Calu3 (cell line): ENCODE results near the gene SYNDIG1L. TPM values are rescaled to one million over a fixed set of nuclear protein-coding genes. Genes with fewer than 3 reads are reported as not detected.

ENCODE experiments used
- BruUV-seq: library from RNA; stranded (reverse); fragments of 400-500 nt; replicated peaks from 2 replicates; lab custom pipeline; 2021; lab: Mats Ljungman, UMichigan
- CTCF ChIA-PET: fragments of 300-600 bp; sonication (Branson Sonifier 250); formaldehyde crosslinking; loops from one replicate; lab custom pipeline; 2022; ENCODE audit warnings: antibody characterized with exemption; lab: Charles Lee
- DNase-seq: peaks from one replicate; pipeline ENCODE4 v3.0.0; 2022
- H3K27ac Mint-ChIP-seq: one replicate; pipeline ENCODE4 v1.8.0; 2022; ENCODE audit warnings: mixed read lengths; ENCODE audit not compliant: unreplicated experiment
- H3K27me3 Mint-ChIP-seq: one replicate; pipeline ENCODE4 v1.8.0; 2022; ENCODE audit warnings: mixed read lengths; ENCODE audit not compliant: unreplicated experiment
- H3K36me3 Mint-ChIP-seq: one replicate; pipeline ENCODE4 v1.8.0; 2022; ENCODE audit warnings: mild to moderate bottlenecking, moderate library complexity, mixed read lengths; ENCODE audit not compliant: insufficient read depth, unreplicated experiment
- H3K4me1 Mint-ChIP-seq: one replicate; pipeline ENCODE4 v1.8.0; 2022; ENCODE audit warnings: mild to moderate bottlenecking, low read depth, mixed read lengths; ENCODE audit not compliant: unreplicated experiment
- H3K4me3 Mint-ChIP-seq: one replicate; pipeline ENCODE4 v1.8.0; 2022; ENCODE audit warnings: mild to moderate bottlenecking, low read depth, moderate library complexity, mixed read lengths; ENCODE audit not compliant: unreplicated experiment
- H3K9me3 Mint-ChIP-seq: one replicate; pipeline ENCODE4 v1.8.0; 2022; ENCODE audit warnings: low read depth, mixed read lengths; ENCODE audit not compliant: unreplicated experiment
- intact Hi-C: fragments of 100-400 bp; cut with micrococcal nuclease; formaldehyde crosslinking; loops from one replicate; pipeline ENCODE4 v1.10.0; 2022; ENCODE audit not compliant: unreplicated experiment
- total RNA-seq: library from RNA; stranded (reverse); gene quantifications from 2 replicates; pipeline ENCODE4 v1.2.3, GENCODE V29; 2022
- TF ChIP-seq, protein P1 (sequence below): fragments of 200-600 bp; IDR thresholded peaks from one replicate; pipeline ENCODE4 v1.8.0; 2022; ENCODE audit warnings: antibody characterized with exemption; ENCODE audit not compliant: unreplicated experiment

SYNDIG1L gene
- total RNA-seq, 1 experiment from 2014 or later: not detected

DNA sequence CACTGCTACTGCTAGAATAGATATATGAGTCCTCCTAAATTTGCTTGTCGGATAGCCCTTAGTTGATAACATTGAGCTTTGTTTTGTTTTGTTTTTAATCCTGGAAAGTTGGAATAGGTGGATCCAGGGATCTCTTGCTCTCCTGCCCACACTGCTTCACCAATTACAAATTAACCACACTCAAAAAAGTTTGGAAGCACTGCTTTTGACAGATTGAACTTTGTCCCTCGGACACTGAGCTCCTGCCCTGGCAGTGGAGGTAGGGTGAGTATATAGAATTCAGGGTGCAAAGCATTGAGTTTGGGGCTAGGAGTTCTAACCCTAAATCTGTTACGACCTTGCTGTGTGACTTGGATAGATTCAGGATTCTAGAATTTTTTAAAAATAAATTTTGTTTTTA is 15.1 kb upstream of the SYNDIG1L start:
- H3K4me3 Mint-ChIP-seq: no peak overlapping the region
- H3K27me3 Mint-ChIP-seq: peaks cover 42% of the 10 kb centered on the region
- BruUV-seq: no TSS peak
- H3K9me3 Mint-ChIP-seq: no peaks in the 10 kb centered on the region
- CTCF ChIA-PET: no interaction called here
- intact Hi-C loops: no loop called here
- TF ChIP-seq, protein P1, sequence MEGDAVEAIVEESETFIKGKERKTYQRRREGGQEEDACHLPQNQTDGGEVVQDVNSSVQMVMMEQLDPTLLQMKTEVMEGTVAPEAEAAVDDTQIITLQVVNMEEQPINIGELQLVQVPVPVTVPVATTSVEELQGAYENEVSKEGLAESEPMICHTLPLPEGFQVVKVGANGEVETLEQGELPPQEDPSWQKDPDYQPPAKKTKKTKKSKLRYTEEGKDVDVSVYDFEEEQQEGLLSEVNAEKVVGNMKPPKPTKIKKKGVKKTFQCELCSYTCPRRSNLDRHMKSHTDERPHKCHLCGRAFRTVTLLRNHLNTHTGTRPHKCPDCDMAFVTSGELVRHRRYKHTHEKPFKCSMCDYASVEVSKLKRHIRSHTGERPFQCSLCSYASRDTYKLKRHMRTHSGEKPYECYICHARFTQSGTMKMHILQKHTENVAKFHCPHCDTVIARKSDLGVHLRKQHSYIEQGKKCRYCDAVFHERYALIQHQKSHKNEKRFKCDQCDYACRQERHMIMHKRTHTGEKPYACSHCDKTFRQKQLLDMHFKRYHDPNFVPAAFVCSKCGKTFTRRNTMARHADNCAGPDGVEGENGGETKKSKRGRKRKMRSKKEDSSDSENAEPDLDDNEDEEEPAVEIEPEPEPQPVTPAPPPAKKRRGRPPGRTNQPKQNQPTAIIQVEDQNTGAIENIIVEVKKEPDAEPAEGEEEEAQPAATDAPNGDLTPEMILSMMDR: no peak
- H3K27ac Mint-ChIP-seq: no peak overlapping the region
- no peaks in the 10 kb centered on the region for H3K36me3 Mint-ChIP-seq
- H3K4me1 Mint-ChIP-seq: no peaks in the 10 kb centered on the region
- DNase-seq: no peak

DNA sequence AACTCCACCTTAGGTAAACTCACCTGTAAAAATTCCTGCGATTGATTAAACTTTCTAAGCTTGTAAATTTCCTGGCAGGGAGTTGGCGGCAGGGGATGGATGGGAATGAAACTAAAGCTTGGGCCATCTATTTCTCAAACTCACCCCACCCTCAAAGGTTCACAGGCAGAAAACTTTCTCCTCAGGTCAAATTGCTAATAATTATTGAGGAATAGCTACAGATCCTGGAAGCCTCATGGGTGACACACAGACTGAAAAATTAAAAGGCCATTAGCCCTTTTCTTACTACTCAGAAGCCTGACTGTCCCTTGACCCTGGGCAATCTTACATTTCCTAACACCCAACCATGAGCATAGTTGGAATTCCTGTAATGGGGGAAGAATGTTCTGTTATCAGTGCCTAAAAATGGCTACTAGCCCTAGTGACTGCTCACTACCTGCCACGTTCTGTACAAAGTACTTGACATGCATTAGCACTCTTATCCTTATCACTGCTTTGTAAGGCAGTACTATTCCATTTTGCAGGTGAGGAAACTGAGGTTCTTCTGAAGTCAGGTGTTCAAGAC is 12.4 kb upstream of the SYNDIG1L start:
- Mint-ChIP-seq H3K4me3 (no peak overlapping the region), H3K27ac (no peak overlapping the region), H3K9me3 (no peaks in the 10 kb centered on the region), H3K4me1 (no peaks in the 10 kb centered on the region), H3K36me3 (no peaks in the 10 kb centered on the region), H3K27me3 (peaks cover 64% of the 10 kb centered on the region)
- intact Hi-C loops: no loop called here
- TF ChIP-seq, protein P1: no peak
- CTCF ChIA-PET: no interaction called here
- no TSS peak for BruUV-seq
- no peak for DNase-seq

DNA sequence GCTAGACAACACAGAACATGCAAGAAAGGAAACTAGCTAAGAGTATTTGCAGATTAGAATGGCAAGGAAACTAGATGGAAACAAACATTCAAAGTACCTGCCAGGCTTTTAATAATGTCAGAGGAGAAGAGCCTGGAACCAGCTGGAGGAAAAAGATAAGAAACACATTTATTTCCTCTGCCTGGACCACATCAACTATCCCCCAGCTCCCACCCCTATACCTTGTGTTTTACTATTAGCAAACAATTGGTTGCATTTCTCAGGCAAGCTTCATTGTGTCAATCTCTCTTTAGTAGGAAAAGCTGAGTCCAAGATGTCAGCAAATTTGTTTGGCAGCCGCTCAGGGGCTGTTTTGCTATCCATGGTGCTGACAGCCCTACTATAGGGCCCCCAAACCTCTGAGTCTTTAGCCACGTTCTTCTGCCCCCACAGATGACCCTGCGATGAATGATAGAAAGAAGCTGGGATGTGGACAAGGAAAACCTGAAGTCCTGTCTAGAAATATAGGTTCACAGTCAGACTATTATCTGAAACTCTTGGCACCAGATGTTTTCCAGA is 11.6 kb upstream of the SYNDIG1L start:
- CTCF ChIA-PET: no interaction called here
- no TSS peak for BruUV-seq
- peaks cover 61% of the 10 kb centered on the region for H3K27me3 Mint-ChIP-seq
- intact Hi-C loops: no loop called here
- no peaks in the 10 kb centered on the region for H3K36me3 Mint-ChIP-seq
- no peak for DNase-seq
- H3K4me3 Mint-ChIP-seq: no peak overlapping the region
- H3K9me3 Mint-ChIP-seq: no peaks in the 10 kb centered on the region
- no peaks in the 10 kb centered on the region for H3K4me1 Mint-ChIP-seq
- TF ChIP-seq, protein P1: no peak
- no peak overlapping the region for H3K27ac Mint-ChIP-seq

DNA sequence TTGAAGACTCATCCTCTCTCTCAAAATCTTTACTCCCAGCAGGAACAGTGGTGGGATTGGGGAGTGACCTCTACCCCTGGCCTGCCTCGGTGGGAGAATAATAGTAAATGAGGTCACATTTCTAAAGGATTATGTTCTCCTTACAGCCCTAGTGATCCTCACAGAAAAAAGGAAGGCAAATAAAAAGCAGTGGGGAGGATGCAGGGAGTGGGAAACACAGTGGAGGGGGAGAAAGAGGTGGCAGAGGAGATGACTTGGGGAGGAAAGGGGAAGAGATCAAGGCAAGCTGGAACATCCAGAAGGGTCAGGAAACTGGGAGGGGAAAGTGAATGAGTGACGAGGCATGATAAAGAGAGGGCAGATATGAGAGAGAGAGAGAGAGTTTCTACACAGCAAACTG is 8.3 kb upstream of the SYNDIG1L start:
- TF ChIP-seq, protein P1: no peak
- H3K4me1 Mint-ChIP-seq: no peaks in the 10 kb centered on the region
- H3K27ac Mint-ChIP-seq: no peak overlapping the region
- BruUV-seq: no TSS peak
- CTCF ChIA-PET: no interaction called here
- no peak for DNase-seq
- no peaks in the 10 kb centered on the region for H3K9me3 Mint-ChIP-seq
- intact Hi-C loops: no loop called here
- H3K36me3 Mint-ChIP-seq: no peaks in the 10 kb centered on the region
- H3K4me3 Mint-ChIP-seq: no peak overlapping the region
- H3K27me3 Mint-ChIP-seq: peaks cover 84% of the 10 kb centered on the region
